ENCODE results near the gene ADIG.

GRCh38 chr20:38534756-38535155 lies 46.2 kb upstream of the ADIG start:
- TF ChIP-seq FOSL1 (CRISPR knock-in tag; IDR thresholded peaks at IDR 0.05; ENCODE audit: borderline replicate concordance) (no peak), EZH2 (conservative IDR thresholded peaks at IDR 0.05; ENCODE audit: low read depth, low read length) (no peak), CHD2 (IDR thresholded peaks at IDR 0.05; ENCODE audit: low read depth, low read length) (no peak), CEBPB (IDR thresholded peaks at IDR 0.05; ENCODE audit: borderline replicate concordance, low read depth, low read length) (no peak), ZBTB33 (CRISPR knock-in tag; IDR thresholded peaks at IDR 0.05) (no peak)

Measured in HepG2 (cell line).